GM12801 (cell line): ENCODE data around the gene XRCC3.

ENCODE experiments used
- CTCF ChIP-seq: IDR thresholded peaks from one replicate; pipeline ENCODE4 v1.5.1; 2011; ENCODE audit warnings: control low read depth; ENCODE audit not compliant: insufficient read length; ENCODE audit errors: extremely low read depth

Gene XRCC3

GRCh38 chr14:103715052-103716000 is at the start of gene XRCC3, which contains the start of gene ZFYVE21:
Gene XRCC3, minus strand, starts transcription at chr14:103715451. Its CDS starts 4,364 bp downstream, at chr14:103711087.
Gene ZFYVE21, plus strand, starts transcription at chr14:103715810. Its CDS starts 32 bp downstream, at chr14:103715842.
- TF ChIP-seq CTCF, result no peak

- no peak for TF ChIP-seq CTCF
These were observed 48.7 kb upstream of the XRCC3 start for GRCh38 chr14:103763730-103764488.

GRCh38 chr14:103762541-103762940 is 47.3 kb upstream of the XRCC3 start:
- no peak for TF ChIP-seq CTCF

GRCh38 chr14:103762036-103762435 is 46.8 kb upstream of the XRCC3 start:
- no peak for TF ChIP-seq CTCF

- TF ChIP-seq CTCF, result no peak
These were observed 43.0 kb upstream of the XRCC3 start for GRCh38 chr14:103758059-103758776.

GRCh38 chr14:103755060-103755459 is 39.8 kb upstream of the XRCC3 start:
- no peak for TF ChIP-seq CTCF

GRCh38 chr14:103753774-103754173 is 38.5 kb upstream of the XRCC3 start:
- TF ChIP-seq CTCF, result no peak
